Breast epithelium (tissue), 3 donors: ENCODE data around the gene LARP4.

Experiments
- POLR2A ChIP-seq: fragments of 450-650 bp; IDR thresholded peaks from one replicate; pipeline ENCODE4 v1.6.1; 2016; ENCODE audit warnings: antibody characterized with exemption, mild to moderate bottlenecking, moderate library complexity
- POLR2AphosphoS5 ChIP-seq, 3 donors: sonication (generic); formaldehyde crosslinking; IDR thresholded peaks; one replicate each; pipeline ENCODE4 v1.6.1; 2017; ENCODE audit warnings: antibody characterized with exemption in 3 of 3
- TF ChIP-seq, protein P1 (sequence below), 3 donors: fragments of 450-650 bp; IDR thresholded peaks; one replicate each; pipeline ENCODE4 v1.5.1; 2016 to 2017; ENCODE audit warnings: antibody characterized with exemption in 3 of 3, mild to moderate bottlenecking in 3 of 3, moderate library complexity in 3 of 3

DNA sequence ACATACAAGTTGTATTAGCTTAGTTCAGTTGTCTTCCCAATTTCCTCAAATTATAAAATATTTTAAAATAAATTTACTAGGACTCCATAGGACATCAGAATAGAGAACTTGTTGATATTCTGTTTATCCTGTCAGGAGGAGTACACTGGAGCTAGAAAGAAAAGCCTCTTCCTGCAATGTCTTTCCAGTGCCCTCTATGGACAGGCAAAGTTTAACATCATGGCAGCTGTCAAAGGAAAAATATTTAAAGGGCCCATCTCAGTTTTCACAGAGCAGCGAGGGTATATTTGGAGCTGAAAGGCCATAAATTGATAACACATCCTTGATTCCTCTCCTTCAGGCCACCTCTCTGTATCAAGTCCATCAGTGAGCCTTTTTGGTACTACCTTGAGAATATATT lies 123.1 kb downstream of the LARP4 start:
- TF ChIP-seq, protein P1, sequence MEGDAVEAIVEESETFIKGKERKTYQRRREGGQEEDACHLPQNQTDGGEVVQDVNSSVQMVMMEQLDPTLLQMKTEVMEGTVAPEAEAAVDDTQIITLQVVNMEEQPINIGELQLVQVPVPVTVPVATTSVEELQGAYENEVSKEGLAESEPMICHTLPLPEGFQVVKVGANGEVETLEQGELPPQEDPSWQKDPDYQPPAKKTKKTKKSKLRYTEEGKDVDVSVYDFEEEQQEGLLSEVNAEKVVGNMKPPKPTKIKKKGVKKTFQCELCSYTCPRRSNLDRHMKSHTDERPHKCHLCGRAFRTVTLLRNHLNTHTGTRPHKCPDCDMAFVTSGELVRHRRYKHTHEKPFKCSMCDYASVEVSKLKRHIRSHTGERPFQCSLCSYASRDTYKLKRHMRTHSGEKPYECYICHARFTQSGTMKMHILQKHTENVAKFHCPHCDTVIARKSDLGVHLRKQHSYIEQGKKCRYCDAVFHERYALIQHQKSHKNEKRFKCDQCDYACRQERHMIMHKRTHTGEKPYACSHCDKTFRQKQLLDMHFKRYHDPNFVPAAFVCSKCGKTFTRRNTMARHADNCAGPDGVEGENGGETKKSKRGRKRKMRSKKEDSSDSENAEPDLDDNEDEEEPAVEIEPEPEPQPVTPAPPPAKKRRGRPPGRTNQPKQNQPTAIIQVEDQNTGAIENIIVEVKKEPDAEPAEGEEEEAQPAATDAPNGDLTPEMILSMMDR (IDR thresholded peaks at IDR 0.05): no peak
- TF ChIP-seq POLR2A: no peak
- TF ChIP-seq POLR2AphosphoS5 (IDR thresholded peaks at IDR 0.05): no peak
